A673 (cell line): Measurements from ENCODE around the gene ATG7.

Source experiments
- EZH2 ChIP-seq: fragments of 200-600 bp; sonication (generic); IDR thresholded peaks from 2 replicates; pipeline ENCODE4 v1.6.1; 2017; ENCODE audit warnings: borderline replicate concordance, low read depth, mild to moderate bottlenecking, mixed read lengths, antibody characterized with exemption, low read length; ENCODE audit not compliant: poor library complexity, severe bottlenecking
- TF ChIP-seq, protein P1 (sequence below): fragments of 300-800, 200-600 bp; sonication (generic); conservative IDR thresholded peaks from 2 replicates; pipeline ENCODE4 v1.5.1; 2017; ENCODE audit warnings: low read depth, mild to moderate bottlenecking, antibody characterized with exemption, low read length, moderate library complexity, mixed read lengths

DNA sequence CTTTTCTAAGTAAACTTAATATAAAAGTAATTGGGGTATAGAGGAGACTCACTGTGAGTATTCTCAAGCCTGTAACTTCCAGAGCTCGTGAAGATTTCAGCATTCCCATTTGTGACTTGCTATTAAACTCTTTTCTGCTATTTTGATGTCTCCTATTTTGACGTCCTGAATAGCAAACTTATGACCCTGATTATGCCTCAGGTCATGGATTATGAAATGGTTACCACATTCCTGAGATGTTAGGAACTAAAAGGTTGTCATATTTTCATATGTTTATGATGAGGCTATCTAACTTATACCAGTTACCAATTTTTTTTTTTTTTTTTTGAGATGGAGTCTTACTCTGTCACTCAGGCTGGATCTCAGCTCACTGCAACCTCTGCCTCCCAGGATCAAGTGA is 105.5 kb downstream of the ATG7 start:
- TF ChIP-seq, protein P1, sequence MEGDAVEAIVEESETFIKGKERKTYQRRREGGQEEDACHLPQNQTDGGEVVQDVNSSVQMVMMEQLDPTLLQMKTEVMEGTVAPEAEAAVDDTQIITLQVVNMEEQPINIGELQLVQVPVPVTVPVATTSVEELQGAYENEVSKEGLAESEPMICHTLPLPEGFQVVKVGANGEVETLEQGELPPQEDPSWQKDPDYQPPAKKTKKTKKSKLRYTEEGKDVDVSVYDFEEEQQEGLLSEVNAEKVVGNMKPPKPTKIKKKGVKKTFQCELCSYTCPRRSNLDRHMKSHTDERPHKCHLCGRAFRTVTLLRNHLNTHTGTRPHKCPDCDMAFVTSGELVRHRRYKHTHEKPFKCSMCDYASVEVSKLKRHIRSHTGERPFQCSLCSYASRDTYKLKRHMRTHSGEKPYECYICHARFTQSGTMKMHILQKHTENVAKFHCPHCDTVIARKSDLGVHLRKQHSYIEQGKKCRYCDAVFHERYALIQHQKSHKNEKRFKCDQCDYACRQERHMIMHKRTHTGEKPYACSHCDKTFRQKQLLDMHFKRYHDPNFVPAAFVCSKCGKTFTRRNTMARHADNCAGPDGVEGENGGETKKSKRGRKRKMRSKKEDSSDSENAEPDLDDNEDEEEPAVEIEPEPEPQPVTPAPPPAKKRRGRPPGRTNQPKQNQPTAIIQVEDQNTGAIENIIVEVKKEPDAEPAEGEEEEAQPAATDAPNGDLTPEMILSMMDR: no peak
- TF ChIP-seq EZH2: no peak
